ENCODE results near the gene PRKACA. TPM values are rescaled to one million over a fixed set of nuclear protein-coding genes. Genes with fewer than 3 reads are reported as not detected.

Gene PRKACA
- total RNA-seq (2022; extraction: Qiagen RNA extraction), result 28.0 to 35.9 TPM (median 31.8 TPM) in 5 replicates

DNA sequence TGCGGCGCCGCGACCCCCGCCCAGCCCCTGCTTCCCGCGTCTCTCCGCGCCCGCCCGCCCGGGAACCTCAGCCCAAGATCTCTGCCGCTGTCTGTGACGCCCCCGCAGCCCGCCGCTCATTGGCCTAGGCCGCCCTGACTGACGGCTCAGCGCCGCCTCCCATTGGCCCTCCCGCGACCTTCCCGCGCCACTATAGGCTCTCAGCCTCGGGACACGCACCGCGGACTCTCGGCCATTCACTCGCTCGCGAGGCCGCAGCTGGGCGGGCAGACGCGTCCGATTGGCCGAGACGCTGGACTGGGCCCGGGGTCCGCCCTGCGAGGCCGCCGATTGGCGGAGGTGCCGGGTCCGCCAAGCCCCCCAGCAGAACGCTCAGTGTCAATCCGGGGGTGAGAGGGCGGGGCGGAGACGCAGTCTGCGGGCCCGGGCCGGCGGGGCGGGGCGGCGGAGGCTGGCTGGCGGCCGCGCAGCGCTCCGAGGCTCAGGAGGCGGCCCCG, at the start of gene PRKACA:
Gene PRKACA (minus strand): TSS at position 95 of the 497 bp plus-strand sequence. CDS start 215 bp downstream, outside the sequence.

DNA sequence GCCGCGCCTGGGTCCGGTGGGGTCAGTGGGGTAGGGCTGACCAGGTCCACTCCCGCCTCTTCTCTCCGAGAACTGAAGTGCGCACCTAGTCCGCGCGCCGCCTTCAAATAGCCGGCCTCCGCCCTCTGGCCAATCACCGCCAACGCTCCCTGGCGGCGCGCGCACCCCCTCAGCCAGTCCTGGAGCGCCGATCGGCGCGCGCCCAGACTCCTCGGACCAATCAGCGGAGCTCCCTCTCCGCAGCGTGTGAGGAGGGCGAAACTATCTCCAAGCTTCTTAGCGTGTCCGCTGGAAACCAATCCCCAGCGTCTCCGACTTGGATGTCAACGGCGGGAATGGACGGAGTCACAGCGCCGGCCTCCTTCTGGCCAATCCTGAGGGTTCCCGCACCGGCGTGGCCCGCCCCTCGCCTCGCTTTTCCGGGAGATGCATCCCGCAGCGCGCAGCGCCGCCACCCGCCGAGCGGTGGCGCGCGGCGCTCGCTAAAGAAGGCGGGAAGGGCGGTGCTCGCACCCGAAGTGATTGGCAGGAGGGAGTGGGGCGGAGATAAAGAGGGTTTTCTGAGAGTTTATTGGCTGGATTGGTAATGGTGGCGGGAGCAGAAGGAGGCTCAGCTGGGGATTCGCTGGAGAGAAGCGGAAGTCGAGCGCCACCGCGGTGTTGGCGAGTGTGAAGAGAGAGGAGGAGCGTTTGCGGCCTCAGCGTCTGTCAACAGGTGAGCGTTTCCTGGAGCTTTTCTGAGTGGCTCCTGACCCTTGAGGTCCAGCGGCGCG, 19.1 kb upstream of the PRKACA start, which contains the start of gene ASF1B:
Gene ASF1B (minus strand): TSS at position 81 of the 773 bp plus-strand sequence. CDS start 133 bp downstream, outside the sequence.

DNA sequence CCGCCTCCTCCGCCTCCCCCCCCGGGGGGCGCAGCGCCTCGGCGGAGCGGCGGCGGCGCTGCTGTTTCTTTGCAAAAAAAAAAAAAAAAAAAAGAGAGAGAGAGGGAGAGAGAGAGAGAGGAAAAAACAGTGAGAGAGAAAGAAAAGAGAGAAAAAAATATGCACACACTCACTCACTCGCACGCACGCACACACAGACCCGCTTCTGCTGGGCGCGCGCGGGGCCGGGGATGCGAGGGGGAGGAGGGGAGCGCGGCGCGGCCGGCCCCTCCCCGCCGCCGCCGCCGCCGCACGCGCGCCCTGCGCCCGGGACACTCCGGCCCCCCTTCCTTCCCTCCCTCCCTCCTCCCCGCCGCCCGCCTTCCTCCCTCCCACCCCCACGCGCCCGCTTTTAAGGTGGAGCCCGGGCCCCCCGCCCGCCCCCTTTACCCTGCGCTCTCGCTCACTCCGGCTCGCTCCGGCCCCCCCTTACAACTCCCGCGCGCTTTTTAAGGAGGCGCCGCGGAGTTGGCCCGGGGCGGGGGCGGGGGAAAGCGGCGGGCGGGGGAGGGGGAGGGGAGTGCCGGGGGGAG, 27.0 kb downstream of the PRKACA start, which contains the start of gene SAMD1:
Gene SAMD1 (minus strand): TSS at position 243 of the 572 bp plus-strand sequence.

DNA sequence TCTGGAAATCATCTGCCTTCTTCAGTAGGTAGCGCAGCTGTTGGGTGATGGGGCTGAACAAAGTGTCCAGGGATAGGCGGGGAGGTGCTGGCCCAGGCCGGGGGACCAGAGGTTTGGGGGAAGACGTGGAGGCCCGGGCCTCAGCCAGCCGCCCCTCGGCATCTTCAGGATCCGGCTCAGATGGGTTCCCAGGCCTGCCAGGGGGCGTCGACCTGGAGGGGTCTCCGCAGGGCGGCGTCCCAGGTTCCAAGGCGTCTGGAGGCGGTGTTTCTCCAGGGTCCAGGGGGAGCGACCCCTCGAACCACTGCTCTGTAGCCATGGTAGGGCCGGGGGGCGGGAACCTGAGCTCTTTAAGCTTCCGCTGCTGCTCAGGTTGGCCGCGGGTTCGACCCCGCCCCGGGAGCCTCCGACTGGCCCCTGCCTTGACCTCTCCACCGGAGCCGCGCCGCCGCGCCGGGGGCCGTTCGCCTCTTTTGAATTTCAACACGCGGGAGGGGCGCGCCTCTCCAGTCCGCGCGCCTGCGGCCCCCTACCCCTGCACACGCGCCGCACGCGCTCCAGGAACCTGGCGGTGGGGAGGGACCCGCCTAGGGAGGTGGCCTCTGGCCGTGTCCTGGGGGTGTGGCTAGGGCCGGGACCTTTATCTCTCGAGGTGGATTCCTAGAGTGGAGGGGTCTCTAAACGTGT, 32.1 kb downstream of the PRKACA start, which contains the start of gene C19orf67:
Gene C19orf67 (minus strand): TSS at position 475 of the 687 bp plus-strand sequence. CDS start 156 bp downstream, at position 319.

DNA sequence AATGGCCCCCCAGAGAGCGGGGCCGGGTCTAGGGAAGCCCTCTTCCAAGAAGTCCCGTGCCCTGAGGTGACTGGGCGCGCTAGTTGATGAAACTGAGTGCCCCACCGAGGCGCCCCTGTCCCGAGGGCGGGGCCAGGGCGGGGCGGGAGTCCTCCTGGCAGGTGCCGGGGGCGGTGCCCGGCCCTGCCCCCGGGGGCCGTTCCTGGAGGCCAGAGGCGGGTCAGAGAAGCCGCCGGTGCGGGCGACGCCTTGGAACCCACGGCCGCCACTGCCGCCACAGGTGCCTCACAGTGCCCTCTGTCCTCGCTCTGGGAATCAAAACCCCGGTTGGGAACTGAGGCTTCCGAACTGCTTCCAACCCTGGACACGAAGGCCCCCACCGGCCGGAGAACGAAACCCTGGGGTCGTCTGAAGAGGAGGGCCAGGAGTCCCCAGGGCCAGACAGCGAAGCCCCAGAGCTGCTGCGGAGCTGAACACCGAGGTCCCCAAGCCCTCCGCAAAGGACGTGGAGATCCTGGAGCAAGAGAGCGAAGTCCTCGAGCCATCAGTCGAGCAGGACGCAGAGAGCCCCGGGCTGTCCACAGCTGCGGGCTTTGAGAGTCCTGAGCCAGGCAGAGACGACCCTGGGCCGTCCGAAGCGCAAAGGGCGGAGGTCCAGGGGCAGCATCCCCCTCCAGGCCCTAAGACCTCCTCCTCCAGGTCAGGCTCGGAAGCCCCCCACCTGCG, 44.9 kb downstream of the PRKACA start, which contains the start of gene MISP3:
Gene MISP3 (plus strand): TSS at position 252 of the 726 bp plus-strand sequence. CDS start 524 bp downstream, outside the sequence.

DNA sequence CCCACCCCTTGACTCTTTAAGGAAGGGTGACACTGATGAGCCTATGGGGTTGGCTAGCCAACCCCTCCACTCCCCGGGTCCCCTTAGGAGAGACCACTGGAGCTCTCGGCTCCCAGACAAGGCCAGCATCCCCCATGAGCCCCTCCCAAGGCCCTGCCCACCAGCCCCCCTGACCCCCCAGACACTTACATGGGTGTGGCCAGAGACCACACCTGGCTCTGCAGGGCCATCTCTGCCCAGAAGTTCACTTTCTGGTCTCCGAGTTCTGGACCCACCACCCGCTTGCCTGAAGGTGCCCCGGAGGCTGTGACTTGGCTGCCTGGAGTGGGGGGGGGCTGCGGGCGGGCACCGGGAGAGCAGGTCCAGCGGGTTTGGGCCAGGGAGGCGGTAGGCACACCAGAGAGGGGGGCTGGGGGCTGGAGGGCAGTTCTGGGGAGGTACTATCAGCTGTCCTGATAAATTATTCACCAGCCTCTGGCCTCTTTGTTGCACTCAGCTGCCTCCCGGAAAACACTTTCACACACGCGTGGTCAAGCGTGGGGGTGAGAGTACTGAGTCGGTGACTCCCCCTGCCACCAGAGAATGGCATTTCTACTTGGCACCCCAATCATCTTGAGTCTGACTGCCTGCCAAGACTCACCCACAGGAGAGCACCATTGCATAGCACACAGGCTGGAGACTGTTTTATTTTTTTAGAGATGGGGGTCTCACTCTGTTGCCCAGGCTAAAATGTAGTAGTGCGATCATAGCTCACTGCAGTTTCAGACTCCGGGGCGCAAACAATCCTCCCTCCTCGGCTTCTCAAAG, 55.6 kb downstream of the PRKACA start, which contains the start of gene PALM3:
Gene PALM3 (minus strand): TSS at position 326 of the 807 bp plus-strand sequence. CDS start 96 bp downstream, at position 230.

Other genes starting within 250 kb of the PRKACA start
- 1.4 to 3.8 TPM (median 2.4 TPM) in 5 replicates for gene NANOS3, start 240.6 kb downstream of the PRKACA start, total RNA-seq (2022; extraction: Qiagen RNA extraction)
- 0.38 to 1.6 TPM (median 0.49 TPM) in 3 of 5 replicates, not detected in the others for gene BRME1, start 211.6 kb downstream of the PRKACA start, total RNA-seq (2022; extraction: Qiagen RNA extraction)
- 6.8 to 10.7 TPM (median 9.5 TPM) in 5 replicates for gene CC2D1A, start 211.6 kb downstream of the PRKACA start, total RNA-seq (2022; extraction: Qiagen RNA extraction)
- 0.62 to 1.8 TPM (median 1.4 TPM) in 5 replicates for gene PODNL1, start 179.3 kb downstream of the PRKACA start, total RNA-seq (2022; extraction: Qiagen RNA extraction)
- gene DCAF15, start 165.3 kb downstream of the PRKACA start, total RNA-seq (2022; extraction: Qiagen RNA extraction), result 13.8 to 23.9 TPM (median 22.1 TPM) in 5 replicates
- gene RFX1, start 111.4 kb downstream of the PRKACA start, total RNA-seq (2022; extraction: Qiagen RNA extraction), result 2.6 to 5.7 TPM (median 5.1 TPM) in 5 replicates
- not detected in 5 replicates for gene RLN3, start 89.6 kb downstream of the PRKACA start, total RNA-seq (2022; extraction: Qiagen RNA extraction)
- gene IL27RA, start 86.0 kb downstream of the PRKACA start, total RNA-seq (2022; extraction: Qiagen RNA extraction), result 7.8 to 10.5 TPM (median 9.7 TPM) in 5 replicates
- gene PALM3, start 55.7 kb downstream of the PRKACA start, total RNA-seq (2022; extraction: Qiagen RNA extraction), result 1.8 to 2.8 TPM (median 2.1 TPM) in 5 replicates
- 2.9 to 5.1 TPM (median 4.1 TPM) in 5 replicates for gene MISP3, start 45.0 kb downstream of the PRKACA start, total RNA-seq (2022; extraction: Qiagen RNA extraction)
- not detected in 5 replicates for gene C19orf67, start 32.0 kb downstream of the PRKACA start, total RNA-seq (2022; extraction: Qiagen RNA extraction)
- gene SAMD1, start 27.0 kb downstream of the PRKACA start, total RNA-seq (2022; extraction: Qiagen RNA extraction), result 30.0 to 42.9 TPM (median 39.6 TPM) in 5 replicates
- gene ASF1B, start 18.8 kb upstream of the PRKACA start, total RNA-seq (2022; extraction: Qiagen RNA extraction), result 28.3 to 32.4 TPM (median 31.5 TPM) in 5 replicates
- gene ADGRL1, start 88.4 kb upstream of the PRKACA start, total RNA-seq (2022; extraction: Qiagen RNA extraction), result 3.5 to 6.9 TPM (median 5.1 TPM) in 5 replicates

Measured in A549 treated with Mapracorat at 1 μM for 4 hours (cell line).